Activated effector memory CD4-positive, alpha-beta T cell treated with Interleukin-2 at 50 U/mL for 16 hours (primary cell): ENCODE results near the gene MTX3.

Experiments used
- DNase-seq: peaks from one replicate; pipeline ENCODE4 v3.0.0-alpha.2; 2020

MTX3 gene

GRCh38 chr5:79990598-79991507, at the start of gene MTX3:
MTX3 (minus strand) TSS chr5:79991262; CDS start chr5:79991238, 24 bp downstream.
- DNase-seq: peak; percentile 80

GRCh38 chr5:80039650-80040049, 48.6 kb upstream of the MTX3 start:
- no peak for DNase-seq

- no peak for DNase-seq
Observed at GRCh38 chr5:80037366-80037765, 46.3 kb upstream of the MTX3 start.

- no peak for DNase-seq
Observed at GRCh38 chr5:80036615-80037014, 45.6 kb upstream of the MTX3 start.

- no peak for DNase-seq
Observed at GRCh38 chr5:80035839-80036238, 44.8 kb upstream of the MTX3 start.

GRCh38 chr5:80034962-80035821, 44.1 kb upstream of the MTX3 start, which contains the start of gene THBS4:
THBS4 (plus strand) TSS chr5:80035348; CDS start chr5:80035538, 190 bp downstream.
- no peak for DNase-seq

GRCh38 chr5:80034559-80034958, 43.5 kb upstream of the MTX3 start:
- no peak for DNase-seq

GRCh38 chr5:80033513-80033912, 42.5 kb upstream of the MTX3 start:
- DNase-seq: no peak

- DNase-seq: no peak
Observed at GRCh38 chr5:80031109-80031508, 40.0 kb upstream of the MTX3 start.

- no peak for DNase-seq
Observed at GRCh38 chr5:80026841-80027240, 35.8 kb upstream of the MTX3 start.

GRCh38 chr5:80025069-80025468, 34.0 kb upstream of the MTX3 start:
- no peak for DNase-seq

- no peak for DNase-seq
Observed at GRCh38 chr5:80010754-80011392, 19.8 kb upstream of the MTX3 start.

- DNase-seq: no peak
Observed at GRCh38 chr5:80008995-80009765, 18.1 kb upstream of the MTX3 start.

- DNase-seq: no peak
Observed at GRCh38 chr5:80002677-80003076, 11.6 kb upstream of the MTX3 start.

- DNase-seq: no peak
Observed at GRCh38 chr5:79999722-80000121, 8.7 kb upstream of the MTX3 start.

GRCh38 chr5:79992891-79993657, 2.0 kb upstream of the MTX3 start:
- DNase-seq: no peak

GRCh38 chr5:79990205-79990597, 861 bp downstream of the MTX3 start:
- DNase-seq: no peak

GRCh38 chr5:79986260-79986659, 4.8 kb downstream of the MTX3 start:
- no peak for DNase-seq

- DNase-seq: no peak
Observed at GRCh38 chr5:79985288-79985687, 5.8 kb downstream of the MTX3 start.

GRCh38 chr5:79984363-79984762, 6.7 kb downstream of the MTX3 start:
- no peak for DNase-seq

GRCh38 chr5:79983618-79984017, 7.4 kb downstream of the MTX3 start:
- DNase-seq: no peak

GRCh38 chr5:79982136-79982535, 8.9 kb downstream of the MTX3 start:
- no peak for DNase-seq
